ENCODE measurements around the gene KBTBD2.
"Not testable (repeated sequence)": the region's sequence is repeated elsewhere in the genome, so short reads cannot be mapped to it uniquely, and the experiment has no call there.

Gene KBTBD2

GRCh38 chr7:32892521-32893206, 1.1 kb upstream of the KBTBD2 start:
- no peak for DNase-seq

- peak; percentile 94 for DNase-seq
Observed at GRCh38 chr7:32891800-32892520, 400 bp upstream of the KBTBD2 start.

GRCh38 chr7:32890793-32891042, 842 bp downstream of the KBTBD2 start:
- DNase-seq = no peak

- DNase-seq = peak; percentile 32
Observed at GRCh38 chr7:32890010-32890792, 1.4 kb downstream of the KBTBD2 start.

- DNase-seq = no peak
Observed at GRCh38 chr7:32888505-32888904, 3.1 kb downstream of the KBTBD2 start.

- peak; percentile 4 for DNase-seq
Observed at GRCh38 chr7:32887395-32887794, 4.2 kb downstream of the KBTBD2 start.

GRCh38 chr7:32881074-32881982, 10.2 kb downstream of the KBTBD2 start:
- no peak for DNase-seq

- no peak for DNase-seq
Observed at GRCh38 chr7:32879460-32879859, 12.1 kb downstream of the KBTBD2 start.

- DNase-seq = not testable (repeated sequence)
Observed at GRCh38 chr7:32878023-32878422, 13.5 kb downstream of the KBTBD2 start.

- no peak for DNase-seq
Observed at GRCh38 chr7:32872421-32872820, 19.1 kb downstream of the KBTBD2 start.

- DNase-seq = no peak
Observed at GRCh38 chr7:32871624-32872371, 19.8 kb downstream of the KBTBD2 start.

GRCh38 chr7:32870298-32870697, 21.3 kb downstream of the KBTBD2 start:
- no peak for DNase-seq

- DNase-seq = no peak
Observed at GRCh38 chr7:32869716-32870115, 21.8 kb downstream of the KBTBD2 start.

GRCh38 chr7:32868116-32868515, 23.4 kb downstream of the KBTBD2 start:
- peak; percentile 30 for DNase-seq

GRCh38 chr7:32865448-32866030, 26.0 kb downstream of the KBTBD2 start:
- DNase-seq = no peak

GRCh38 chr7:32863872-32864271, 27.7 kb downstream of the KBTBD2 start:
- DNase-seq = not testable (repeated sequence)

- no peak for DNase-seq
Observed at GRCh38 chr7:32860090-32860489, 31.5 kb downstream of the KBTBD2 start.

- no peak for DNase-seq
Observed at GRCh38 chr7:32858648-32859047, 32.9 kb downstream of the KBTBD2 start.

- DNase-seq = not testable (repeated sequence)
Observed at GRCh38 chr7:32857063-32857462, 34.5 kb downstream of the KBTBD2 start.

GRCh38 chr7:32855837-32856775, 35.5 kb downstream of the KBTBD2 start:
- DNase-seq = not testable (repeated sequence)

- DNase-seq = not testable (repeated sequence)
Observed at GRCh38 chr7:32850654-32851053, 40.9 kb downstream of the KBTBD2 start.
